ENCODE results near the gene HFE. TPM values are rescaled to one million over a fixed set of nuclear protein-coding genes. Genes with fewer than 3 reads are reported as not detected.
A peak's percentile ranks its signal among the peaks of the same experiment; 100 is the strongest.
"Not testable (repeated sequence)": the region's sequence is repeated elsewhere in the genome, so short reads cannot be mapped to it uniquely, and the experiment has no call there.

Gene HFE
- polyA plus RNA-seq, 3 donors, result 13.5 to 16.1 (median 14.1) TPM

DNA sequence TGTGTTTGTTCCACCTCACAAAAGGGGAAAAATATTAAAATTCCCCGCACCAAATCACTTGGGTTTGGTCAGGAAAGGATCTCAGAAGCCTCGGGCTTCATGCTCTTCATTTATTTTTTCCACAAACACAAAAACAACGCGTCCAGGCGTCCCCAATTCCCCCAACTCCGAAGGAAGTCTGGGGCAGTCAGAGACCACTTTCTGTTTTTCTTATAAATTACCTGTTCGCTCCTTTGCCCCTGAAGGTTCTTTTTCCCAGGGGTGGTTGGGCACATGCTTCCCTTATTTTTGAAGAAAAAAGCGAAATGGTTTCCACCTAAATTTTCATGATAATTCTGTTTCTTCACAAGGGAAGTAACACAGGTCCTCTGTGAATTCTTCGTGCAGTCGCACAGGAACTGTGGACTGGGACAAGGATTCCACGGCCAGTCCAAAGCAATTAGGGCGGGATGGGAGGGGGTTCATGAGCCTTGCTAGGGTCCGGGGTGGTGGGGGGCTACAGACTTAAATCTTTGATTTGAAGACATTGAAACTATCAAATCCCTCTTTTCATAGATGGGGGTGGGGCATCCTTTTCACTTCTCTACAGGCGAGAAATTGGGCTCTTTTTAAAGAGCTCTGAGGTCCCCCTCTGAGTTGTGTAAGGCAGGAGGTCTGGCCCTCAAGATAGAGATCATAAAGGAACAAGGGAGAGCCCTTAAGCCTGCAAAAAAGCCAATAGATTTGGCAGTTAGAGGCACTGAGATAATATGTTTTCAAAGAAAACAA is 30.5 kb upstream of the HFE start:
- Mint-ChIP-seq H3K4me3 (peak overlapping the region; percentile 99 to 100), H3K9me3 (no peaks in the 10 kb centered on the region), H3K27ac (peak overlapping the region; percentile 79 to 94 (median 94)), H3K4me1 (peaks cover 39% of the 10 kb centered on the region), H3K27me3 (ENCODE audit: low read depth in 3 of 3) (peaks cover 0 to 1% (median 0%) of the 10 kb centered on the region in 3 donors), H3K36me3 (no peaks in the 10 kb centered on the region)
- peak overlapping the region; percentile 84 to 86 for H3K27ac ChIP-seq (ENCODE audit: low read depth in 1 of 2, low read length in 2 of 2)
- H3K9me3 ChIP-seq (replicated peaks in 1 of 2; ENCODE audit: control insufficient read depth in 1 of 2, insufficient read depth in 1 of 2, low read length in 2 of 2), result no peaks in the 10 kb centered on the region
- H4K20me1 ChIP-seq (ENCODE audit: insufficient read depth, low read length), result no peaks in the 10 kb centered on the region
- H3K27me3 ChIP-seq (ENCODE audit: control insufficient read depth in 2 of 2, insufficient read depth in 2 of 2, low read length in 2 of 2), result no peaks in the 10 kb centered on the region
- DNase-seq, result peak in 1 of 3 donors; percentile 7
- no peak for TF ChIP-seq CTCF (IDR thresholded peaks at IDR 0.05)
- no peaks in the 10 kb centered on the region for H3K79me2 ChIP-seq (ENCODE audit: insufficient read depth, low read length)
- H3K9ac ChIP-seq (ENCODE audit: insufficient read depth, low read length, poor library complexity, severe bottlenecking), result peak overlapping the region; percentile 58
- H2AFZ ChIP-seq (ENCODE audit: insufficient read depth, low read depth, low read length, poor library complexity, severe bottlenecking), result peak overlapping the region; percentile 87
- H3K4me3 ChIP-seq (replicated peaks in 1 of 3; ENCODE audit: low read depth in 2 of 3, low read length in 3 of 3), result peak overlapping the region; percentile 71 to 100 (median 93)
- peak overlapping the region; percentile 90 for H3K4me2 ChIP-seq (replicated peaks; ENCODE audit: extremely low read depth, low read length, poor library complexity, severe bottlenecking)
- no peaks in the 10 kb centered on the region for H3K36me3 ChIP-seq (replicated peaks in 1 of 2; ENCODE audit: control insufficient read depth in 1 of 2, insufficient read depth in 2 of 2, low read length in 2 of 2)
- WGBS (ENCODE audit: insufficient coverage), result 0% methylated on average over 7 of the region's 14 CpGs
- H3K4me1 ChIP-seq (ENCODE audit: control insufficient read depth in 1 of 2, insufficient read depth in 2 of 2, low read length in 2 of 2), result peaks cover 33 to 43% of the 10 kb centered on the region in 2 donors
- intact Hi-C loops (cut with micrococcal nuclease), result loop anchor here in 1 of 2 donors (5.0 kb wide), 1 partner anchor 34 kb away; a partner anchor contains a TSS

GRCh38 chr6:26057899-26058298 is 29.3 kb upstream of the HFE start:
- H3K79me2 ChIP-seq (ENCODE audit: insufficient read depth, low read length), result no peaks in the 10 kb centered on the region
- no peak overlapping the region for H2AFZ ChIP-seq (ENCODE audit: insufficient read depth, low read depth, low read length, poor library complexity, severe bottlenecking)
- intact Hi-C loops (cut with micrococcal nuclease), result loop anchor here in 1 of 2 donors (5.0 kb wide), 1 partner anchor 36 kb away; a partner anchor contains a TSS
- no peaks in the 10 kb centered on the region for H3K36me3 ChIP-seq (replicated peaks in 1 of 2; ENCODE audit: control insufficient read depth in 1 of 2, insufficient read depth in 2 of 2, low read length in 2 of 2)
- H3K36me3 Mint-ChIP-seq, result no peaks in the 10 kb centered on the region
- H4K20me1 ChIP-seq (ENCODE audit: insufficient read depth, low read length), result no peaks in the 10 kb centered on the region
- no peaks in the 10 kb centered on the region for H3K9me3 Mint-ChIP-seq
- peaks cover 39% of the 10 kb centered on the region for H3K4me1 Mint-ChIP-seq
- no peak overlapping the region for H3K4me3 ChIP-seq (replicated peaks in 1 of 3; ENCODE audit: low read depth in 2 of 3, low read length in 3 of 3)
- H3K4me2 ChIP-seq (replicated peaks; ENCODE audit: extremely low read depth, low read length, poor library complexity, severe bottlenecking), result no peak overlapping the region
- no peaks in the 10 kb centered on the region for H3K27me3 ChIP-seq (ENCODE audit: control insufficient read depth in 2 of 2, insufficient read depth in 2 of 2, low read length in 2 of 2)
- H3K27ac ChIP-seq (ENCODE audit: low read depth in 1 of 2, low read length in 2 of 2), result no peak overlapping the region
- DNase-seq, result no peak
- H3K9ac ChIP-seq (ENCODE audit: insufficient read depth, low read length, poor library complexity, severe bottlenecking), result no peak overlapping the region
- H3K9me3 ChIP-seq (replicated peaks in 1 of 2; ENCODE audit: control insufficient read depth in 1 of 2, insufficient read depth in 1 of 2, low read length in 2 of 2), result no peaks in the 10 kb centered on the region
- H3K4me1 ChIP-seq (ENCODE audit: control insufficient read depth in 1 of 2, insufficient read depth in 2 of 2, low read length in 2 of 2), result peaks cover 33 to 43% of the 10 kb centered on the region in 2 donors
- no peak overlapping the region for H3K4me3 Mint-ChIP-seq
- TF ChIP-seq CTCF (IDR thresholded peaks at IDR 0.05), result no peak
- H3K27ac Mint-ChIP-seq, result no peak overlapping the region
- no CpG with 5 or more reads among the region's 3 CpGs for WGBS (ENCODE audit: insufficient coverage)
- H3K27me3 Mint-ChIP-seq (ENCODE audit: low read depth in 3 of 3), result peaks cover 0 to 1% (median 0%) of the 10 kb centered on the region in 3 donors

DNA sequence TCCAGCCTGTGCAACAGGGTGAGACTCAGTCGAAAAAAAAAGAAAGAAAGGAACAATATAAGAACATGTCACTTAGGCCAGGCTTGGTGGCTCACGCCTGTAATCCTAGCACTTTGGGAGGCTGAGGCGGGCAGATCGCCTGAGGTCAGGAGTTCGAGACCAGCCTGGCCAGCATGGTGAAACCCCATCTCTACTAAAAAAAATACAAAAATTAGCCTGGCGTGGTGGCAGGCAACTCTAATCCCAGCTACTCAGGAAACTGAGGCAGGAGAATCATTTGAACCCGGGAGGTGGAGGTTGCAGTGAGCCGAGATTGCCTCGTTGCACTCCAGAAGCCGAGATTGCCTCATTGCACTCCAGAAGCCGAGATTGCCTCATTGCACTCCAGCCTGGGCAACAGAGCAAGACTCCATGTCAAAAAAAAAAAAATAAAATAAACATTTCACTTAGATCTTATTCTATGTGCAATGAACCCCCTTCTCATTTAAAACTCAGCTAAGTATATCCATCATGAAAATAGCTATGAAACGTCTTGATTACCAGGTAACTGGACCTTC is 28.7 kb upstream of the HFE start:
- H3K4me3 Mint-ChIP-seq; DNase-seq; H3K79me2 ChIP-seq (ENCODE audit: insufficient read depth, low read length); H3K27ac Mint-ChIP-seq; H3K27ac ChIP-seq (ENCODE audit: low read depth in 1 of 2, low read length in 2 of 2); H3K9ac ChIP-seq (ENCODE audit: insufficient read depth, low read length, poor library complexity, severe bottlenecking); H2AFZ ChIP-seq (ENCODE audit: insufficient read depth, low read depth, low read length, poor library complexity, severe bottlenecking); H3K9me3 Mint-ChIP-seq; H3K9me3 ChIP-seq (replicated peaks in 1 of 2; ENCODE audit: control insufficient read depth in 1 of 2, insufficient read depth in 1 of 2, low read length in 2 of 2); H3K27me3 Mint-ChIP-seq (ENCODE audit: low read depth in 3 of 3); H4K20me1 ChIP-seq (ENCODE audit: insufficient read depth, low read length); H3K4me2 ChIP-seq (replicated peaks; ENCODE audit: extremely low read depth, low read length, poor library complexity, severe bottlenecking); H3K27me3 ChIP-seq (ENCODE audit: control insufficient read depth in 2 of 2, insufficient read depth in 2 of 2, low read length in 2 of 2); H3K36me3 Mint-ChIP-seq; H3K36me3 ChIP-seq (replicated peaks in 1 of 2; ENCODE audit: control insufficient read depth in 1 of 2, insufficient read depth in 2 of 2, low read length in 2 of 2); H3K4me3 ChIP-seq (replicated peaks in 1 of 3; ENCODE audit: low read depth in 2 of 3, low read length in 3 of 3): not testable (repeated sequence)
- peaks cover 37% of the 10 kb centered on the region for H3K4me1 Mint-ChIP-seq
- 91% methylated on average over 4 of the region's 12 CpGs for whole genome bisulfite sequencing (ENCODE audit: insufficient coverage)
- peaks cover 32 to 38% of the 10 kb centered on the region in 2 donors for H3K4me1 ChIP-seq (ENCODE audit: control insufficient read depth in 1 of 2, insufficient read depth in 2 of 2, low read length in 2 of 2)
- intact Hi-C loops (cut with micrococcal nuclease), result loop anchor here in 1 of 2 donors (5.0 kb wide), 1 partner anchor 36 kb away; a partner anchor contains a TSS

Data from CD14-positive monocyte (primary cell).